ENCODE data around the gene ZNF414. TPM values are rescaled to one million over a fixed set of nuclear protein-coding genes. Genes with fewer than 3 reads are reported as not detected.

ZNF414 gene
- total and polyA plus RNA-seq, 5 donors, result 13.4 to 19.3 (median 16.3) TPM

DNA sequence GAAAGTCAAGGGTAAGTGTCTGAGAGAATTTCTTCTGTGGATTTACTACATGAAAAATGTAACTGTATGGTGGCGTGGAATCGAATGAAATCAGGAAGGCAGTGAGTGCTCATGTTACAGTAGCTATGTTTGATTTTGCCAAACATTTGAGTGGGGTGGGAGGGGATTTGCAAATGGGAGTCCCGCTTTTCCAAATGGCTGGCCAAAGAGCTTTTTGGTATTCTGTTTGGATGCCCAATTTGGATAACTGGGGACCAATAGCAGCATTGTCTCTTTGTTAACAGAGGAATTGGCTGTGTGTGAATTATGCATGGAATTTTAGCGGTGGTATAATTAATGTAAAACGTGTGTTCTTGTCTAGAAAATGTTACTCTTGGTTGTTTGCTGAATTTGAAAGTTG is 51.4 kb downstream of the ZNF414 start:
- 78% methylated on average over 5 of the region's 5 CpGs for WGBS
- intact Hi-C loops (cut with DNase I), result no loop called here
- H3K4me3 ChIP-seq (ENCODE audit: low read length), result no peak overlapping the region
- ATAC-seq, result no peak
- peaks cover 12% of the 10 kb centered on the region for H3K4me1 ChIP-seq (ENCODE audit: control insufficient read depth, insufficient read depth, low read length)
- no peaks in the 10 kb centered on the region for H3K27me3 ChIP-seq (ENCODE audit: control insufficient read depth, insufficient read depth)
- DNase-seq, result no peak
- no peak overlapping the region for H3K27ac ChIP-seq (ENCODE audit: low read length)
- H3K9me3 ChIP-seq (ENCODE audit: control insufficient read depth, low read length), result no peaks in the 10 kb centered on the region

GRCh38 chr19:8461891-8462290 is 52.1 kb downstream of the ZNF414 start:
- DNase-seq (no peak), ATAC-seq (no peak)
- H3K4me3 ChIP-seq (ENCODE audit: low read length), result no peak overlapping the region
- 83% methylated on average over 14 of the region's 14 CpGs for WGBS
- peaks cover 12% of the 10 kb centered on the region for H3K4me1 ChIP-seq (ENCODE audit: control insufficient read depth, insufficient read depth, low read length)
- no peaks in the 10 kb centered on the region for H3K27me3 ChIP-seq (ENCODE audit: control insufficient read depth, insufficient read depth)
- no peaks in the 10 kb centered on the region for H3K9me3 ChIP-seq (ENCODE audit: control insufficient read depth, low read length)
- H3K27ac ChIP-seq (ENCODE audit: low read length), result no peak overlapping the region
- intact Hi-C loops (cut with DNase I), result no loop called here

DNA sequence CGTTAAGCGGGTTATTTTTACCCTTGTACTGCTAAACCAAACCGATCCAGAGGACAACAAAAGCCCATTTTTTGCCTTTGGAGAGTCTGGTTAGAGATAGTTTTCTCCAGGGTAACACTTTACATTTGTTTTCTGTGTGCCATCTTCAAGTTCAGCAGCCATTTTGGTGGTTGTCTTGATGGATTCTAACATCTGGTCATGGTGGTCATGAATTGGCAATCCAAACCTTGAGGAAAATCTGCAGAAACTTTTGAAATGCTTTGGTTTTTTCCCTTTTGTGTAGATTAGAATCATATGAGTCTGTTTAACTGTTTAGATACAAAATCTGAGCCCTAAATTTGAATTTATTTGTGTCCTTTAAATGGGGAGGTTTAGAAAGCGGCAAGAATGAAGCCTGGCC is 52.6 kb downstream of the ZNF414 start:
- intact Hi-C loops (cut with DNase I), result no loop called here
- peaks cover 12% of the 10 kb centered on the region for H3K4me1 ChIP-seq (ENCODE audit: control insufficient read depth, insufficient read depth, low read length)
- no peaks in the 10 kb centered on the region for H3K27me3 ChIP-seq (ENCODE audit: control insufficient read depth, insufficient read depth)
- DNase-seq (no peak), ATAC-seq (no peak)
- no peaks in the 10 kb centered on the region for H3K9me3 ChIP-seq (ENCODE audit: control insufficient read depth, low read length)
- WGBS, result 62% methylated on average over 3 of the region's 4 CpGs
- H3K4me3 ChIP-seq (ENCODE audit: low read length), result no peak overlapping the region
- no peak overlapping the region for H3K27ac ChIP-seq (ENCODE audit: low read length)

GRCh38 chr19:8460516-8461298 is 53.3 kb downstream of the ZNF414 start:
- Histone ChIP-seq H3K4me1 (ENCODE audit: control insufficient read depth, insufficient read depth, low read length) (peaks cover 12% of the 10 kb centered on the region), H3K27ac (ENCODE audit: low read length) (no peak overlapping the region), H3K27me3 (ENCODE audit: control insufficient read depth, insufficient read depth) (no peaks in the 10 kb centered on the region), H3K4me3 (ENCODE audit: low read length) (no peak overlapping the region), H3K9me3 (ENCODE audit: control insufficient read depth, low read length) (no peaks in the 10 kb centered on the region)
- 52% methylated on average over 7 of the region's 7 CpGs for WGBS
- intact Hi-C loops (cut with DNase I), result no loop called here
- DNase-seq, result no peak
- no peak for ATAC-seq

Other genes starting within 250 kb of the ZNF414 start
- 10 to 100 TPM; 28.9 to 37.4 (median 32.6) TPM for gene CD320, start 205.8 kb downstream of the ZNF414 start, total RNA-seq
- gene CD320, start 205.8 kb downstream of the ZNF414 start, polyA plus RNA-seq, result 44.0 TPM
- 10 to 100 TPM; 64.4 to 90.4 (median 74.0) TPM for gene NDUFA7, start 192.8 kb downstream of the ZNF414 start, total RNA-seq
- gene NDUFA7, start 192.8 kb downstream of the ZNF414 start, polyA plus RNA-seq, result 268 TPM
- gene RPS28, start 192.7 kb downstream of the ZNF414 start, total RNA-seq, result 1,000 to 10,000 TPM in 2 of 4 donors, 100 to 1,000 TPM in 2; 887 to 1,230 (median 1,019) TPM
- 621 TPM for gene RPS28, start 192.7 kb downstream of the ZNF414 start, polyA plus RNA-seq
- gene KANK3, start 170.9 kb downstream of the ZNF414 start, total RNA-seq, result 10 to 100 TPM; 10.1 to 14.0 (median 13.2) TPM
- 12.5 TPM for gene KANK3, start 170.9 kb downstream of the ZNF414 start, polyA plus RNA-seq
- 10 to 100 TPM in 1 of 4 donors, 1 to 10 TPM in 3; 5.9 to 89.3 (median 7.8) TPM for gene ANGPTL4, start 150.0 kb downstream of the ZNF414 start, total RNA-seq
- gene ANGPTL4, start 150.0 kb downstream of the ZNF414 start, polyA plus RNA-seq, result 24.1 TPM
- 100 to 1,000 TPM; 145 to 201 (median 158) TPM for gene RAB11B, start 123.8 kb downstream of the ZNF414 start, total RNA-seq
- gene RAB11B, start 123.8 kb downstream of the ZNF414 start, polyA plus RNA-seq, result 157 TPM
- gene MARCHF2, start 100.9 kb downstream of the ZNF414 start, total RNA-seq, result 100 to 1,000 TPM in 3 of 4 donors, 10 to 100 TPM in 1; 94.2 to 106 (median 104) TPM
- 107 TPM for gene MARCHF2, start 100.9 kb downstream of the ZNF414 start, polyA plus RNA-seq
- 100 to 1,000 TPM; 106 to 128 (median 120) TPM for gene HNRNPM, start 69.2 kb downstream of the ZNF414 start, total RNA-seq
- gene HNRNPM, start 69.2 kb downstream of the ZNF414 start, polyA plus RNA-seq, result 67.9 TPM
- gene PRAM1, start 11.5 kb downstream of the ZNF414 start, total RNA-seq, result 1 to 10 TPM in 2 of 4 donors, under 1 TPM in 2; 0.31 to 3.1 (median 0.99) TPM
- 0.61 TPM for gene PRAM1, start 11.5 kb downstream of the ZNF414 start, polyA plus RNA-seq
- gene MYO1F, start 63.3 kb upstream of the ZNF414 start, total RNA-seq, result 10 to 100 TPM; 11.3 to 23.2 (median 15.3) TPM
- 9.3 TPM for gene MYO1F, start 63.3 kb upstream of the ZNF414 start, polyA plus RNA-seq
- gene ADAMTS10, start 96.5 kb upstream of the ZNF414 start, total RNA-seq, result 10 to 100 TPM; 16.1 to 29.3 (median 22.0) TPM
- gene ADAMTS10, start 96.5 kb upstream of the ZNF414 start, polyA plus RNA-seq, result 18.1 TPM
- not detected for gene NFILZ, start 116.5 kb upstream of the ZNF414 start, total RNA-seq
- gene NFILZ, start 116.5 kb upstream of the ZNF414 start, polyA plus RNA-seq, result not detected
- not detected for gene ACTL9, start 184.6 kb upstream of the ZNF414 start, total RNA-seq
- gene ACTL9, start 184.6 kb upstream of the ZNF414 start, polyA plus RNA-seq, result not detected
- gene OR2Z1, start 207.5 kb upstream of the ZNF414 start, total RNA-seq, result not detected
- gene OR2Z1, start 207.5 kb upstream of the ZNF414 start, polyA plus RNA-seq, result not detected